Fibroblast of lung (primary cell): ENCODE measurements around the gene MAB21L4. TPM values are rescaled to one million over a fixed set of nuclear protein-coding genes. Genes with fewer than 3 reads are reported as not detected.

ENCODE experiments used
- DNase-seq, 2 donors: peaks; one replicate each; pipeline versions ENCODE4 v3.0.0 to v3.0.0-alpha.2; 2010; ENCODE audit warnings: low read depth in 2 of 2
- H2AFZ ChIP-seq: 2 replicates; pipeline ENCODE4 v1.5.1; 2012; ENCODE audit warnings: low read length, control low read depth, inconsistent platforms
- H3K27ac ChIP-seq: 2 replicates; pipeline ENCODE4 v1.5.1; 2011; ENCODE audit warnings: low read length, control low read depth; ENCODE audit not compliant: insufficient read depth
- H3K27me3 ChIP-seq: 2 replicates; pipeline ENCODE4 v1.5.1; 2011; ENCODE audit warnings: mild to moderate bottlenecking, low read length; ENCODE audit not compliant: control insufficient read depth, insufficient read depth
- H3K36me3 ChIP-seq: 2 replicates; pipeline ENCODE4 v1.5.1; 2011; ENCODE audit warnings: low read length; ENCODE audit not compliant: control insufficient read depth, insufficient read depth
- H3K4me1 ChIP-seq: 2 replicates; pipeline ENCODE4 v1.5.1; 2011; ENCODE audit warnings: low read length; ENCODE audit not compliant: control insufficient read depth, insufficient read depth; ENCODE audit errors: extremely low read depth
- H3K4me2 ChIP-seq: 2 replicates; pipeline ENCODE4 v1.5.1; 2011; ENCODE audit warnings: low read length, control low read depth; ENCODE audit not compliant: insufficient read depth; ENCODE audit errors: extremely low read depth
- H3K4me3 ChIP-seq, 4 experiments: fragments of 200-600 bp in 1 of 4; sonication (generic) in 1 of 4; replicated peaks in 1 of 4; 2 replicates each; pipeline ENCODE4 v1.5.1; 2011 to 2016; ENCODE audit warnings: low read length in 4 of 4, low read depth in 3 of 4, mild to moderate bottlenecking in 3 of 4, control low read depth in 2 of 4, inconsistent platforms in 1 of 4, mixed read lengths in 1 of 4; ENCODE audit not compliant: insufficient read depth in 1 of 4; ENCODE audit errors: control extremely low read depth in 1 of 4
- H3K79me2 ChIP-seq: 2 replicates; pipeline ENCODE4 v1.5.1; 2012; ENCODE audit warnings: mild to moderate bottlenecking, low read length, inconsistent platforms; ENCODE audit not compliant: control insufficient read depth, insufficient read depth
- H3K9ac ChIP-seq: 2 replicates; pipeline ENCODE4 v1.5.1; 2011; ENCODE audit warnings: mild to moderate bottlenecking, low read length, control low read depth; ENCODE audit not compliant: insufficient read depth
- H3K9me3 ChIP-seq: 2 replicates; pipeline ENCODE4 v1.5.1; 2012; ENCODE audit warnings: low read depth, low read length; ENCODE audit not compliant: control insufficient read depth, insufficient read depth
- H4K20me1 ChIP-seq: 2 replicates; pipeline ENCODE4 v1.5.1; 2011; ENCODE audit warnings: low read length; ENCODE audit not compliant: control insufficient read depth, insufficient read depth; ENCODE audit errors: extremely low read depth
- EZH2 ChIP-seq: IDR thresholded peaks from 2 replicates; pipeline ENCODE4 v1.5.1; 2012; ENCODE audit warnings: low read length, control low read depth, mild to moderate bottlenecking; ENCODE audit errors: missing control alignments
- polyA plus RNA-seq, 2 donors: library from polyadenylated mRNA; depleted of rRNA in 1 of 2; stranded (reverse) in 1 of 2; unstranded in 1 of 2; fragments of >200 nt; gene quantifications; 2 replicates each; pipeline ENCODE4 v1.2.1, GENCODE V29; 2011 to 2012; ENCODE audit warnings: missing spikeins in 1 of 2
- total RNA-seq: library from RNA; depleted of rRNA; stranded (reverse); fragments of >200 nt; gene quantifications from 2 replicates; pipeline ENCODE4 v1.2.1, GENCODE V29; 2014
- TF ChIP-seq, protein P1 (sequence below), 2 donors: IDR thresholded peaks in 1 of 2; conservative IDR thresholded peaks in 1 of 2; 1 replicate in 1 of 2; 2 replicates in 1 of 2; pipeline ENCODE4 v1.5.1; 2011 to 2012; ENCODE audit warnings: low read length in 2 of 2, control low read depth in 1 of 2, inconsistent platforms in 1 of 2, low read depth in 1 of 2, mild to moderate bottlenecking in 1 of 2

The MAB21L4 gene
- total and polyA plus RNA-seq, 2 donors (not counting 1 experiment from before 2014, with no cell fraction given) = not detected

DNA sequence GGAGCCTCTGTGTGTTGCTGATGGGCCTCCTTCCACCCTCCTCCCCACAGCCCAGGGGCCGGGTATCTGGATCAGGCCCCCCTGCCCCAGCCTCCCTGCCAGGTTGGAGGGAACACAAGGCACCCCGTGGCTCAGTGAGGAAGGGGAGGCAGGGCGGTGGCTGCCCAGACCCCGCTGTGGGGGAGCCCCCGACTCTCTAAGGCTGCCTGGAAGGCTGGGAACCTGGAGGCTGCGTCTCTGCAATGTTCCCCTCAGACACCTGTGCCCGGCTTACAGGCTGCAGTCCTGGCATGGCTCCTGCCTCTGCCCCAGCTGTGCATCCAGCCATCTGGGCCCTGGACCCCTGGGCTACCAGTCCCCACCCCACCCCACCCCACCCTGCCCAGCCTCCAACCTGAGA lies 438 bp upstream of the MAB21L4 start:
- TF ChIP-seq, protein P1, sequence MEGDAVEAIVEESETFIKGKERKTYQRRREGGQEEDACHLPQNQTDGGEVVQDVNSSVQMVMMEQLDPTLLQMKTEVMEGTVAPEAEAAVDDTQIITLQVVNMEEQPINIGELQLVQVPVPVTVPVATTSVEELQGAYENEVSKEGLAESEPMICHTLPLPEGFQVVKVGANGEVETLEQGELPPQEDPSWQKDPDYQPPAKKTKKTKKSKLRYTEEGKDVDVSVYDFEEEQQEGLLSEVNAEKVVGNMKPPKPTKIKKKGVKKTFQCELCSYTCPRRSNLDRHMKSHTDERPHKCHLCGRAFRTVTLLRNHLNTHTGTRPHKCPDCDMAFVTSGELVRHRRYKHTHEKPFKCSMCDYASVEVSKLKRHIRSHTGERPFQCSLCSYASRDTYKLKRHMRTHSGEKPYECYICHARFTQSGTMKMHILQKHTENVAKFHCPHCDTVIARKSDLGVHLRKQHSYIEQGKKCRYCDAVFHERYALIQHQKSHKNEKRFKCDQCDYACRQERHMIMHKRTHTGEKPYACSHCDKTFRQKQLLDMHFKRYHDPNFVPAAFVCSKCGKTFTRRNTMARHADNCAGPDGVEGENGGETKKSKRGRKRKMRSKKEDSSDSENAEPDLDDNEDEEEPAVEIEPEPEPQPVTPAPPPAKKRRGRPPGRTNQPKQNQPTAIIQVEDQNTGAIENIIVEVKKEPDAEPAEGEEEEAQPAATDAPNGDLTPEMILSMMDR (conservative IDR thresholded peaks at IDR 0.05 in 1 of 2, IDR thresholded peaks at IDR 0.05 in 1 of 2; ENCODE audit: low read depth in 1 of 2, low read length in 2 of 2) = no peak
- TF ChIP-seq EZH2 = no peak
- no peak overlapping the region for H3K9ac ChIP-seq
- H2AFZ ChIP-seq = no peak overlapping the region
- no peak overlapping the region for H3K4me2 ChIP-seq
- no peaks in the 10 kb centered on the region for H3K27me3 ChIP-seq
- no peak for DNase-seq
- H3K36me3 ChIP-seq = no peaks in the 10 kb centered on the region
- no peaks in the 10 kb centered on the region for H3K79me2 ChIP-seq
- no peak overlapping the region for H3K27ac ChIP-seq
- no peak overlapping the region for H3K4me3 ChIP-seq
- no peaks in the 10 kb centered on the region for H3K4me1 ChIP-seq
- no peaks in the 10 kb centered on the region for H4K20me1 ChIP-seq
- H3K9me3 ChIP-seq = no peaks in the 10 kb centered on the region

DNA sequence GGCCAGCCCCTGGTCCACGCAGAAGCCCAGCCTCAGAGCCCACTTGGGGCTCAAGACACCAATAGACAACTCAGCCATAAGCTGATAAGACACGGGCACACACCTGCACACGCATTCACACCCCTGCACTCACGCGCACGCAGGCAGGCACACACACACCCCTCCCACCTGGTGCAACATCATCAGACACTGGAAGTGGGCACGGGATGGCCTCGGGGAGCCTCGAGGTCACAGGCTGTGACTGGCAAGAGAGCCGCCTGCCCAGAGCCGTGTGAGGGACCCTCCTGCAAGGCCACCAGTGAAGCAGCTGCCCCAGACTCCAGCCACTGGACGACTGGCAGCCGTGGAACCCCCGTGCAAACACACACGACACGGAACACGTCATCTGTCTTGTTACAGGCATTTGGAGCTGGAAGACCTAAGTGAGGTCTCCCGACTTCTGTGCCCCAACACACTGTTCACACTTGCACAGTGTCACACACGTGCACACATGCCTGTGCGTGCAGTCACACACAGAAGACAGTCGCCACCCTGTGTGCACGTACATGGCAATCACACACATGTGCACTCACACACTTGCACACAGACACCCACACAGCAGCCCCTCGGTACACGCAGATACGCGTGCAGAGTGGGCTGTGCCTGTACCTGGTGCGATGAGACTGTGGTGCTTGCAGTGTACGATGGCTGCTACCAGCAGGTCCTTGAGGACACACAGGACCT lies 959 bp downstream of the MAB21L4 start:
- H3K4me2 ChIP-seq = no peak overlapping the region
- H3K27me3 ChIP-seq = no peaks in the 10 kb centered on the region
- no peaks in the 10 kb centered on the region for H3K36me3 ChIP-seq
- no peaks in the 10 kb centered on the region for H4K20me1 ChIP-seq
- H3K9me3 ChIP-seq = no peaks in the 10 kb centered on the region
- H3K79me2 ChIP-seq = no peaks in the 10 kb centered on the region
- H3K9ac ChIP-seq = no peak overlapping the region
- no peak overlapping the region for H3K4me3 ChIP-seq
- no peak for TF ChIP-seq EZH2
- TF ChIP-seq, protein P1 (conservative IDR thresholded peaks at IDR 0.05 in 1 of 2, IDR thresholded peaks at IDR 0.05 in 1 of 2; ENCODE audit: low read depth in 1 of 2, low read length in 2 of 2) = no peak
- no peak overlapping the region for H3K27ac ChIP-seq
- no peaks in the 10 kb centered on the region for H3K4me1 ChIP-seq
- H2AFZ ChIP-seq = no peak overlapping the region
- no peak for DNase-seq

DNA sequence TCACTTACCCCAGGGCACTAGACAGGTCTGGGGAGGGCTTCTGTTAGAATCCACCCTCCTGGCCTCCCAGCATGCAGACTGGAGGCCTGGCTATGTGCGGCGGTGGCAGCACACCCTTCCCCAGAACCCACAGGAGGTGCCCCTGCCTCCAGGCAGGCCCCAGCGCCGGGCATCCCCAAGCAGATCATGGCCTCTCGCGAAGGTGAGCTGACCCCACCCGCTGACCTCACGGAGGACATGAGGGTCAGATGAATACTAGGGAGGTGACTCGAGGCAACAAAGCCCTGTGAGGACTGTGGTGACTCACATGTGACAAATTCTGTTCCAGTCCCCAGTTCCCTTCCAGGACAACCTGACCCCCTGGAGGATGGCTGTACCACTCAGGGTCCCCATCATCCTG lies 1.9 kb downstream of the MAB21L4 start:
- Histone ChIP-seq H3K36me3 (no peaks in the 10 kb centered on the region), H2AFZ (no peak overlapping the region), H3K27ac (no peak overlapping the region), H3K9me3 (no peaks in the 10 kb centered on the region), H3K4me3 (no peak overlapping the region), H4K20me1 (no peaks in the 10 kb centered on the region), H3K9ac (no peak overlapping the region), H3K27me3 (no peaks in the 10 kb centered on the region), H3K79me2 (no peaks in the 10 kb centered on the region), H3K4me1 (no peaks in the 10 kb centered on the region), H3K4me2 (no peak overlapping the region)
- TF ChIP-seq, protein P1 (conservative IDR thresholded peaks at IDR 0.05 in 1 of 2, IDR thresholded peaks at IDR 0.05 in 1 of 2; ENCODE audit: low read depth in 1 of 2, low read length in 2 of 2) = no peak
- TF ChIP-seq EZH2 = no peak
- DNase-seq = no peak
